ENCODE data around the gene RPUSD1. TPM values are rescaled to one million over a fixed set of nuclear protein-coding genes. Genes with fewer than 3 reads are reported as not detected.

Gene RPUSD1
- total and polyA plus RNA-seq, 2 of the 13 experiments (the other 11 are each of a cell fraction or from before 2014, with no cell fraction given): 13.1 to 26.2 TPM

GRCh38 chr16:767743-768235, 20.4 kb downstream of the RPUSD1 start:
- FAIRE-seq (no peak), ATAC-seq (no peak), DNase-seq (ENCODE audit: low spot score) (no peak)
- no peaks in the 10 kb centered on the region for H3K79me2 ChIP-seq (ENCODE audit: insufficient read depth, low read length)
- H3K9me3 ChIP-seq (ENCODE audit: low read length): no peaks in the 10 kb centered on the region
- H3K4me2 ChIP-seq (ENCODE audit: low read depth, low read length): no peak overlapping the region
- no peaks in the 10 kb centered on the region for H3K4me1 ChIP-seq (ENCODE audit: insufficient read depth, low read length)
- H3K36me3 ChIP-seq (replicated peaks in 1 of 2; ENCODE audit: control insufficient read depth in 1 of 2, insufficient read depth in 2 of 2, low read length in 2 of 2): no peaks in the 10 kb centered on the region
- no peak overlapping the region for H3K4me3 ChIP-seq (replicated peaks in 1 of 3; ENCODE audit: insufficient read depth in 1 of 3, low read depth in 2 of 3, low read length in 3 of 3)
- H3K27me3 ChIP-seq (ENCODE audit: control insufficient read depth in 1 of 2, insufficient read depth in 2 of 2, low read length in 2 of 2): peaks cover 0 to 4% of the 10 kb centered on the region in 2 experiments; a peak in 2 of 5 replicates
- 63% methylated on average over 38 of the region's 38 CpGs for WGBS (ENCODE audit: low lambda C conversion rate)
- no peak overlapping the region for H3K27ac ChIP-seq (ENCODE audit: extremely low read length, insufficient read depth, low read length)
- ChIA-PET CTCF (ENCODE audit: low intra/inter-chr PET ratio, low total read pairs) (no interaction called here), POLR2A (no interaction called here)
- H2AFZ ChIP-seq (ENCODE audit: low read length): no peak overlapping the region
- no peaks in the 10 kb centered on the region for H4K20me1 ChIP-seq (ENCODE audit: insufficient read depth, low read length)
- no peak overlapping the region for H3K9ac ChIP-seq (ENCODE audit: insufficient read depth, low read depth, low read length)
- intact Hi-C loops (cut with micrococcal nuclease; ENCODE audit: unreplicated experiment) (no loop called here), in situ Hi-C loops (cut with HindIII; ENCODE audit: extremely low pct_ligation_motif_present, low pct_unique_long_range_greater_than_20kb) (no loop called here)
- BruUV-seq (replicated peaks): no TSS peak
- TF ChIP-seq ZBTB3 (CRISPR knock-in tag; IDR thresholded peaks at IDR 0.05; ENCODE audit: borderline replicate concordance, low read depth) (no peak), SPEN (CRISPR knock-in tag; IDR thresholded peaks at IDR 0.05; ENCODE audit: low read depth) (no peak), ZBTB4 (CRISPR knock-in tag; IDR thresholded peaks at IDR 0.05; ENCODE audit: borderline replicate concordance) (no peak), KDM3A (CRISPR knock-in tag; IDR thresholded peaks at IDR 0.05; ENCODE audit: low read depth) (no peak), JUN (CRISPR knock-in tag; IDR thresholded peaks at IDR 0.05) (no peak), ESRRA (CRISPR knock-in tag; IDR thresholded peaks at IDR 0.05; ENCODE audit: low read depth) (no peak), SNAI1 (CRISPR knock-in tag; IDR thresholded peaks at IDR 0.05; ENCODE audit: borderline replicate concordance) (no peak), ZNF101 (CRISPR knock-in tag; IDR thresholded peaks at IDR 0.05; ENCODE audit: borderline replicate concordance, low read depth) (no peak), AKNA (CRISPR knock-in tag; IDR thresholded peaks at IDR 0.05; ENCODE audit: borderline replicate concordance) (no peak), PRDM4 (CRISPR knock-in tag; IDR thresholded peaks at IDR 0.05; ENCODE audit: borderline replicate concordance) (no peak), ZNF878 (CRISPR knock-in tag; IDR thresholded peaks at IDR 0.05) (no peak), SAP130 (CRISPR knock-in tag; IDR thresholded peaks at IDR 0.05; ENCODE audit: low read depth) (no peak), NONO (IDR thresholded peaks at IDR 0.05) (no peak), NONO (CRISPR knock-in tag; conservative IDR thresholded peaks at IDR 0.05) (no peak)
